CD4-positive, alpha-beta T cell (primary cell): ENCODE measurements around the gene RIC8A. TPM values are rescaled to one million over a fixed set of nuclear protein-coding genes. Genes with fewer than 3 reads are reported as not detected.
"Not testable (repeated sequence)": the region's sequence is repeated elsewhere in the genome, so short reads cannot be mapped to it uniquely, and the experiment has no call there.

Experiments
- ATAC-seq: fragments of 200-7000 bp; cut with Tn5 transposase; one replicate; pipeline ENCODE4 v1.10.0; 2022; ENCODE audit warnings: mild to moderate bottlenecking; ENCODE audit not compliant: poor library complexity
- CTCF ChIA-PET: fragments of 350-600 bp; sonication (Branson Sonifier 250); formaldehyde crosslinking; loops from one replicate; lab custom pipeline; 2021; ENCODE audit warnings: antibody characterized with exemption, inconsistent platforms; lab: Charles Lee
- POLR2A ChIA-PET: fragments of 350-600 bp; sonication (Branson Sonifier 250); formaldehyde crosslinking; loops from one replicate; lab custom pipeline; 2021; ENCODE audit warnings: antibody characterized with exemption, inconsistent platforms; lab: Charles Lee
- DNase-seq, 14 experiments: peaks; one replicate each; pipeline ENCODE4 v3.0.0-alpha.2; 2013 to 2020; ENCODE audit warnings: mixed read lengths in 2 of 14
- H3K27ac ChIP-seq, 2 donors: one replicate each; pipeline versions ENCODE4 v1.5.1 to v1.7.0; 2013; ENCODE audit warnings: low read length in 2 of 2, low read depth in 1 of 2, mild to moderate bottlenecking in 1 of 2
- H3K27me3 ChIP-seq, 2 experiments: 1 replicate in 1 of 2; 2 replicates in 1 of 2; pipeline versions ENCODE4 v1.6.1 to v1.7.0; 2013; ENCODE audit warnings: low read length in 2 of 2, control low read depth in 1 of 2, mild to moderate bottlenecking in 1 of 2, moderate library complexity in 1 of 2; ENCODE audit not compliant: insufficient read depth in 2 of 2, control insufficient read depth in 1 of 2
- H3K36me3 ChIP-seq: one replicate; pipeline ENCODE4 v1.6.1; 2013; ENCODE audit warnings: low read length, control low read depth; ENCODE audit not compliant: insufficient read depth
- H3K4me1 ChIP-seq: one replicate; pipeline ENCODE4 v1.6.1; 2013; ENCODE audit warnings: low read length, control low read depth; ENCODE audit not compliant: insufficient read depth
- H3K4me3 ChIP-seq: one replicate; pipeline ENCODE4 v1.5.1; 2013; ENCODE audit warnings: mild to moderate bottlenecking, low read length, moderate library complexity
- H3K9me3 ChIP-seq, 2 experiments: 1 replicate in 1 of 2; 2 replicates in 1 of 2; pipeline versions ENCODE4 v1.6.1 to v1.7.0; 2013; ENCODE audit warnings: low read length in 2 of 2, mild to moderate bottlenecking in 2 of 2, control low read depth in 1 of 2, moderate library complexity in 1 of 2; ENCODE audit not compliant: control insufficient read depth in 1 of 2, insufficient read depth in 1 of 2
- H3K27ac Mint-ChIP-seq: one replicate; pipeline ENCODE4 v1.8.0; 2020; ENCODE audit warnings: mixed read lengths
- H3K27me3 Mint-ChIP-seq: one replicate; pipeline ENCODE4 v1.8.0; 2021; ENCODE audit warnings: mixed read lengths
- H3K36me3 Mint-ChIP-seq: one replicate; pipeline ENCODE4 v1.8.0; 2021; ENCODE audit warnings: low read depth, mixed read lengths
- H3K4me1 Mint-ChIP-seq: one replicate; pipeline ENCODE4 v1.8.0; 2021; ENCODE audit warnings: low read depth, mixed read lengths
- H3K4me3 Mint-ChIP-seq: one replicate; pipeline ENCODE4 v1.8.0; 2020; ENCODE audit warnings: mild to moderate bottlenecking, mixed read lengths
- H3K9me3 Mint-ChIP-seq: one replicate; pipeline ENCODE4 v1.8.0; 2020; ENCODE audit warnings: mixed read lengths
- intact Hi-C, 2 experiments: fragments of 100-400 bp; cut with DNase I in 1 of 2; cut with micrococcal nuclease in 1 of 2; formaldehyde crosslinking; loops; one replicate each; pipeline versions ENCODE4 v1.15.1 to v1.9.0; 2023 to 2025; cut with DNase I, micrococcal nuclease
- total RNA-seq, 174 experiments: library from RNA in 2 of 174; stranded (reverse) in 2 of 174; gene quantifications; one replicate each; pipeline ENCODE4 v1.2.3 and lab custom pipeline; 2021 to 2026
- TF ChIP-seq, protein P1 (sequence below): fragments of 200-600 bp; IDR thresholded peaks from one replicate; pipeline ENCODE4 v1.8.0; 2022; ENCODE audit warnings: antibody characterized with exemption, mild to moderate bottlenecking

RIC8A gene
- total RNA-seq, 2 experiments from 2014 or later, result 99.6 to 104 TPM

DNA sequence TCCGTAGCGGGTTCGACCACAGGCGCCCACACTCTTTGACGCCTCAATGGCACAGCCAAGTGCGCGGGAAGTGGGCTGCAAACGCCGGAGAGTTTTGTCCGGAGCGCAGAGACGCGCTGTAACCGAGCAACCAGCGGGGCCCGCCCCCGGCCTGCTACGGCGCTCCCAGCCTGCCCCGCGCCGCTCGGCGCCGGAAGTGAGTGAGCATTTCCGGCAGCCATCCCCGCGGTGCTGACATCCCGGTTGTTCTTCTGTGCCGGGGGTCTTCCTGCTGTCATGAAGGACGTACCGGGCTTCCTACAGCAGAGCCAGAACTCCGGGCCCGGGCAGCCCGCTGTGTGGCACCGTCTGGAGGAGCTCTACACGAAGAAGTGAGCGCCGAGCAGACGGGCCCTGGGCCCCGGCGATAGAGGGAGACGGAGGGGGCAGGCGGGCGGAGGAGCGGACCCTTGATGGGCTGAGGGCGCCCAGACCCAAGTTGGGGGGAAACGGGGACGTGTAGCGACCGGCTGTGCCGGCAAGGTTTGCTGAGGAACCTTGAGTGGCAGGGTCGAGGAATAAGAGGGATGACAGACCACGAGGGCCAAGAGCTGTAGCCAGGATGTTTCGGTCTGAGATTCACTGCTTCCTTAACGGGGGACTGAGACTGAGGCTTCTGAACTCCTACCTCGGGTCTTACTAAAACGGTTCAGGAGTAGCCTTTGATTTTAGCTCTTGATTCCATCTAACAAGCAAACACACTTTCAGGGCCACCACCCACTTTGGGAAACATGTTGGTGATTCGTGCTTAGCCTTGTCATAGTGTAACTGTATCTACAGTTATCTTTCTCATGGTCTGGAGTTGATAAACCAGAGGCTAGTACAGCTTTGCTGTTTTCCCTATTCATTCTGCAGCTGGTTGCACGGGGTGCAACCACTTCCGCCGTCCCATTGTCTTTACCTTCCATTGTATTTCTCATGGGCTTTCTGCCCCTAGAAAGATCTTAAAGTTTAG lies 29.6 kb downstream of the RIC8A start, which contains the start of gene PSMD13:
Gene PSMD13 (plus strand): TSS at position 203 of the 994 bp plus-strand sequence. CDS start 74 bp downstream, at position 277.
- H3K36me3 ChIP-seq, result peaks cover 29% of the 10 kb centered on the region
- ChIA-PET CTCF (interaction anchor here (0.9 to 2.5 kb wide), 3 partner anchors 14 to 80 kb away, joined by 3 to 11 read pairs (median 4); no protein-coding TSS in a partner anchor), POLR2A (interaction anchor here (0.6 to 5.4 kb wide), 14 partner anchors 14 to 269 kb away, joined by 3 to 79 read pairs (median 6); partner anchors contain the start of genes BET1L, PGGHG, RIC8A and RNH1)
- no peaks in the 10 kb centered on the region for H3K27me3 ChIP-seq
- peak within 1 kb of the TSS; percentile 100 for H3K4me3 Mint-ChIP-seq
- H3K27ac ChIP-seq, result peak within 1 kb of the TSS; percentile 97 to 100
- H3K9me3 Mint-ChIP-seq, result no peaks in the 10 kb centered on the region
- ATAC-seq (peak; percentile 79), DNase-seq (peak; percentile 76 to 94 (median 84))
- peak within 1 kb of the TSS; percentile 91 for H3K27ac Mint-ChIP-seq
- TF ChIP-seq, protein P1, sequence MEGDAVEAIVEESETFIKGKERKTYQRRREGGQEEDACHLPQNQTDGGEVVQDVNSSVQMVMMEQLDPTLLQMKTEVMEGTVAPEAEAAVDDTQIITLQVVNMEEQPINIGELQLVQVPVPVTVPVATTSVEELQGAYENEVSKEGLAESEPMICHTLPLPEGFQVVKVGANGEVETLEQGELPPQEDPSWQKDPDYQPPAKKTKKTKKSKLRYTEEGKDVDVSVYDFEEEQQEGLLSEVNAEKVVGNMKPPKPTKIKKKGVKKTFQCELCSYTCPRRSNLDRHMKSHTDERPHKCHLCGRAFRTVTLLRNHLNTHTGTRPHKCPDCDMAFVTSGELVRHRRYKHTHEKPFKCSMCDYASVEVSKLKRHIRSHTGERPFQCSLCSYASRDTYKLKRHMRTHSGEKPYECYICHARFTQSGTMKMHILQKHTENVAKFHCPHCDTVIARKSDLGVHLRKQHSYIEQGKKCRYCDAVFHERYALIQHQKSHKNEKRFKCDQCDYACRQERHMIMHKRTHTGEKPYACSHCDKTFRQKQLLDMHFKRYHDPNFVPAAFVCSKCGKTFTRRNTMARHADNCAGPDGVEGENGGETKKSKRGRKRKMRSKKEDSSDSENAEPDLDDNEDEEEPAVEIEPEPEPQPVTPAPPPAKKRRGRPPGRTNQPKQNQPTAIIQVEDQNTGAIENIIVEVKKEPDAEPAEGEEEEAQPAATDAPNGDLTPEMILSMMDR, result peak; percentile 31
- H3K9me3 ChIP-seq, result no peaks in the 10 kb centered on the region
- intact Hi-C loops, result loop anchor here (1.0 to 10.0 kb wide), 6 partner anchors 30 to 568 kb away; partner anchors contain the start of genes BET1L (in 2 of the 2), RIC8A (in 2 of the 2), RNH1 (in 2 of the 2) and PGGHG (in 1 of the 2)
- H3K27me3 Mint-ChIP-seq, result no peaks in the 10 kb centered on the region
- H3K36me3 Mint-ChIP-seq, result peaks cover 56% of the 10 kb centered on the region
- peaks cover 27% of the 10 kb centered on the region for H3K4me1 ChIP-seq
- peaks cover 55% of the 10 kb centered on the region for H3K4me1 Mint-ChIP-seq
- peak within 1 kb of the TSS; percentile 91 for H3K4me3 ChIP-seq

DNA sequence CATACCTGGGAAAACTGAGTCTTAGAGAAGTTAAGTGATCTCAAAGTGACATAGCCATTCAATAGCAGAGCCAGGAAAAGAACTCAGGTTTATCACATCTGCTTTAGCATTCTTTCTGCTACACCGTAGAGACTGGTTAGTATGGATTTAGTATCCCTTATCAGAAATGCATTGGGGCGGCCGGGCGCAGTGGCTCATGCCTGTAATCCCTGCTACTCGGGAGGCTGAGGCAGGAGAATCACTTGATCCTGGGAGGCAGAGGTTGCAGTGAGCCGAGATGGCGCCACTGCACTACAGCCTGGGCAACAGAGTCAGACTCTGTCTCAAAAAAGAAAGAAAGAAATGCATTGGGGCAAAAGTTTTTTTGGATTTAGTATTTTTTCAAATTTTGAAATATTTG lies 30.8 kb downstream of the RIC8A start:
- POLR2A ChIA-PET, result interaction anchor here (0.7 to 5.4 kb wide), 8 partner anchors 13 to 268 kb away, joined by 3 to 79 read pairs (median 10); partner anchors contain the start of genes BET1L, PGGHG, RIC8A and RNH1
- not testable (repeated sequence) for ATAC-seq, H3K9me3 Mint-ChIP-seq, H3K27ac ChIP-seq, DNase-seq, H3K9me3 ChIP-seq, H3K27me3 ChIP-seq, H3K27me3 Mint-ChIP-seq, H3K4me3 ChIP-seq
- Mint-ChIP-seq H3K4me1 (peaks cover 63% of the 10 kb centered on the region), H3K27ac (peak overlapping the region; percentile 91), H3K4me3 (peak overlapping the region; percentile 100), H3K36me3 (peaks cover 64% of the 10 kb centered on the region)
- intact Hi-C loops, result loop anchor here (1.0 to 10.0 kb wide), 4 partner anchors 29 to 566 kb away; partner anchors contain the start of genes PGGHG (in 1 of the 2), PIDD1 (in 1 of the 2) and RPLP2 (in 1 of the 2)
- CTCF ChIA-PET, result interaction anchor here (1.7 to 2.5 kb wide), 2 partner anchors 13 to 79 kb away, joined by 4 to 11 read pairs; no protein-coding TSS in a partner anchor
- Histone ChIP-seq H3K36me3 (peaks cover 28% of the 10 kb centered on the region), H3K4me1 (peaks cover 27% of the 10 kb centered on the region)

DNA sequence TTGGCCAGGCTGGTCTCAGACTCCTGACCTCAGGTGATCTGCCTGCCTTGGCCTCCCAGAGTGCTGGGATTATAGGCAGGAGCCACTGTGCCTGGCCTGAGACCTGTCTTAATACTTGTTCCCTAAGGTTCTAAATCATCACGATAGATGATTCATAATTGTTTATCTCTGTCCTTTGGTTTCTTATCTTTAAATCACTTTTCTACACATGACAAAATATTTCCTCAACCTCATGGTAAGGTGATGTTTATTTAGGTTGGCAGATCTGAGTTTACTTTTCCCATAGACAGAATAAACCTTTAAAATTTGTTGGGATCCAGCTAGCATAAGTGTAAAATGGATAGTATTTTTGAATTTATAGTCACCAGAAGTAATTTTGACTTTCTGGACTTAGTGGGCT lies 32.8 kb downstream of the RIC8A start:
- no peak overlapping the region for H3K4me3 ChIP-seq
- H3K4me3 Mint-ChIP-seq, result no peak overlapping the region
- H3K27ac Mint-ChIP-seq, result no peak overlapping the region
- ATAC-seq (no peak), DNase-seq (no peak)
- no peaks in the 10 kb centered on the region for H3K27me3 Mint-ChIP-seq
- ChIA-PET POLR2A (no interaction called here), CTCF (interaction anchor here (2.0 kb wide), 1 partner anchor 10 kb away, joined by 9 read pairs; no protein-coding TSS in a partner anchor)
- no peaks in the 10 kb centered on the region for H3K9me3 ChIP-seq
- TF ChIP-seq, protein P1, result no peak
- peaks cover 48% of the 10 kb centered on the region for H3K36me3 ChIP-seq
- intact Hi-C loops, result no loop called here
- peaks cover 26% of the 10 kb centered on the region for H3K4me1 ChIP-seq
- H3K4me1 Mint-ChIP-seq, result peaks cover 59% of the 10 kb centered on the region
- no peaks in the 10 kb centered on the region for H3K9me3 Mint-ChIP-seq
- H3K36me3 Mint-ChIP-seq, result peaks cover 81% of the 10 kb centered on the region
- no peaks in the 10 kb centered on the region for H3K27me3 ChIP-seq
- no peak overlapping the region for H3K27ac ChIP-seq
